GM18951 (cell line): ENCODE measurements around the gene FMNL2.

Experiments
- POLR2A ChIP-seq: IDR thresholded peaks from 4 replicates; pipeline ENCODE4 v1.6.1; 2011; ENCODE audit warnings: mild to moderate bottlenecking; ENCODE audit not compliant: insufficient read length, insufficient read depth; ENCODE audit errors: extremely low read depth
- in situ Hi-C: fragments of 300-500 bp; cut with MboI; formaldehyde crosslinking; loops from one replicate; pipeline ENCODE4 v1.12.0; 2022; ENCODE audit warnings: low sequenced_read_pairs, mixed read lengths, inconsistent platforms; ENCODE audit not compliant: unreplicated experiment

Gene FMNL2

DNA sequence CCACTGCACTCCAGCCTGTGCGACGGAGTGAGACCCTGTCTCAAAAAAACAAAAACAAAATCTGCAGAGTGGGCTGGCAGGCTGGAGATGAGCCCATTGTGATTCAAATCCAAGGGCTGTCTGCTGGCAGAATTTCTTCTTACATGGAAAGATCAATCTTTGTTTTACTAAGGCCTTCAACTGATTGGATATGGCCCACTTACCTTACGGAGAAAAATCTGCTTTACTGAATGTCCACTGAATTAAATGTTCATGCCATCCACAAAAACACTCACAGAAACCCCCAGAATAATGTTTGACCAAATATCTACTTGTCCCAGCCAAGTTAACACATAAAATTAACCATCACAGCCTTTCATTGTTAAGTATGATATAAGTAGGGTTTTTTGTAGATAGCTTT lies 8.3 kb upstream of the FMNL2 start:
- in situ Hi-C loops: no loop called here
- TF ChIP-seq POLR2A: no peak

DNA sequence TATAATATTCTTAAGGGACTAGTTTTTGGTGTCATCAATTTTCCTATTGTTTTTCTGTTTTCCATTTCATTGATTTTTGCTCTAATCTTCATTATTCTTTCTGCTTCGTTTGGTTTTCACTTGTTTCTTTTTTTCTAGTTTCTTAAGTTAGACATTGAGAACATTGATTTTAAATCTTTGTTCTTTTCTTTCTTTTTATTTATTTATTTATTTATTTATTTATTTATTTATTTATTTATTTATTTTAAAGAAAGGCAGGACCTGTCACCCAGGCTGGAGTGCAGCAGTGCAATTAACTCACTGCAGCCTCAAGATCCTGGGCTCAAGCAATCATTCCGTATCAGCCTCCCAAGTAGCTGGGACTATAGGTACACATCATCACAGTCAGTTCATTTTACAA lies 7.0 kb upstream of the FMNL2 start:
- no peak for TF ChIP-seq POLR2A
- in situ Hi-C loops: no loop called here

DNA sequence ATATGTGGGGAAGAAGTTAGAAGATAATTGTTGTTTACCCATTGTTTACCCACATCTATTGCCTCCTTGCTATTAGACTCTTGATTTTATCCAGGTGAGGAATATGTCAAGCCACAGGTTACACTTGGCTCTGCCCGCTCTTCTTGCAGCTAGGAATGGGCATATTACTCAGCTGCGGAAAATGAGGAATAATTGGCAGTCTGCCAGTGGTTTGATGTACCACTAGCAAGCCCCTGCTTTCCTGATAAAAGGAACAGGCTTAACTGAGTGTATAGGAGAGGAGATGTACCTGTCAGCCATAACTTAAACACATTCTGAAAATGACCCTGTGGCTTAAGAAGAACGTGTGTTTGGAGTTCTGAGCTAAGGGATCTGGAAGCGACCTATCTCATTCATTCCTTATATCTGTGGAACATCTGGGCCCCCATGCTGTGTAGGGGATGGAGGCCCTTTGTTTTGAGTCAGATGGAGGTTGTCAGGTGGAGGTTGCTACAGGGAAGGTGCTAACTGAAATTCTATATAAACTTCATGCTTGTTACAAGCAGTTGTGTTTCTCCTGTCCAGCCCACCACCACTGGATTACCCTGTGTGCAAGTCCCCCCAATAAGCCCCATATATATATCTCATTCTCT lies 4.6 kb upstream of the FMNL2 start:
- in situ Hi-C loops: no loop called here

DNA sequence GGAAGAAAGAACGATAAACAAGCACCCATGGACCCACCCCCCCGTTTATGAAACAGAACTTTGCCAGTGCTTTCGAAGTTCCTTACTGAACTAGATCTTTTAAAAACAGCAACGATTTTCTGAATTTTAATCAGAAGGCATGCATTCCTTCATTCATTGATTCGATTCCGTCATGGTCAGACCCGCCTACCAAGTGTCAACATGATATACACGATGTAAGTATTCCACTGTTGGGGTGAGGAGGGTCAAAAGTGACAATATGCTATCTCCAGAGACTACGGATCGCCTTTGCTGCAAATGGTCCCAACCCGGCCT lies 316 bp upstream of the FMNL2 start:
- no peak for TF ChIP-seq POLR2A
- in situ Hi-C loops: no loop called here

More for the DNA sequence above, 4.6 kb upstream of the FMNL2 start:
- TF ChIP-seq POLR2A: no peak

DNA sequence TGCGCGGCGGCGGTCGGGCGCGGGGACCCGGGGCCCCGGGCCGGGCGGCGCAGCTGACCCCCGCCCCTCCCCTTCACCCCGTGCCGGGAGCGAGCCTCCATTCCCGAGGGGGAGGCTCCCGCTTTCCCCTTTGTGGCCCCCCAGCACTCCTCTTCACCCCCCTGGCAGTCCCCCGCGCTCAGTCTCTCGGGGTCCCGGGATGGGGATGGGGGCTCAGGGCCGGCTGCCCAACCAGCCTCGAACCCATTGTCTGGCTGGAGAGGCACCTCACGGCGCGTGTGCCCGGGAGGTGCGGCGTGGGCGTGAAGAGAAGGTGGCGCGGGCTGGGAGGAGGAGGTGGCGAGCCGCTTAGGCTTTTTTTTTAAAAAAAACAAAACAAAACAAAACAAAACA lies 748 bp downstream of the FMNL2 start:
- no peak for TF ChIP-seq POLR2A
- in situ Hi-C loops: no loop called here

DNA sequence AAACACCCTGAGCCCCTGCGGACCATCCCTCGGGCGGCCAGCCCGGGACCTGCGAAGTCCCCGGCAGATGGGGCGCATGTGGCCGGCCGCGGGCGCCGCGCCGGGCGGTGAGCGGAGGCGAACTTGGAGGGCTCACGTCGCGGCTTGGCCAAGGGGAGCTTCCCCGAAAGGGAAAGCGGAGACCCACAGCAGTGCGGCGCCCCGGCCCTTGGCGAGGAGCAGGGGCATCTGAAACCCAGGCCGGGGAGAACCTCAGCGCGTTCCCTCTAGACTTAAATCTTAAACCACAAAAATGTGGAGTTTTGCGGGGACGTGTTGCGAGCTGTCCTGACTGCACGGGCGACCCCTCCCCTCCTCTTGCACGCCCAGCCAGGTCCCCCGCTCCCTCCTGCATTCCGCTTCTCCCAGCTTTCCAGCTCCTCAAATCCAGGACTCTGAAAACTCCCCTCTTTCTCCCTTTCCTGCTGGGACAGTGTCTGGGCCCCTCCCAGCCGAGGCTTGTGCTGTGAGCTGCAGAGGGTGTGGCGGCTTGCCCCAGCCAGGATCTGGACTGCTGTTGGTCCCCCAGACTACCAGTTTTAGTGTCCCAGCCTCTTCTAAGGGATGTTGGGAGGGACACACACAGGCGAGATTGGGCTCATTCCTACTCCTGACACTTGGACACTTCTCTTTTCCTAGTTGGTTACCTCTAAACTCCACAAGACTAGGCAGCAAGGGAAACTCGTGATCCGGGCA lies 1.3 kb downstream of the FMNL2 start:
- no peak for TF ChIP-seq POLR2A
- in situ Hi-C loops: no loop called here

DNA sequence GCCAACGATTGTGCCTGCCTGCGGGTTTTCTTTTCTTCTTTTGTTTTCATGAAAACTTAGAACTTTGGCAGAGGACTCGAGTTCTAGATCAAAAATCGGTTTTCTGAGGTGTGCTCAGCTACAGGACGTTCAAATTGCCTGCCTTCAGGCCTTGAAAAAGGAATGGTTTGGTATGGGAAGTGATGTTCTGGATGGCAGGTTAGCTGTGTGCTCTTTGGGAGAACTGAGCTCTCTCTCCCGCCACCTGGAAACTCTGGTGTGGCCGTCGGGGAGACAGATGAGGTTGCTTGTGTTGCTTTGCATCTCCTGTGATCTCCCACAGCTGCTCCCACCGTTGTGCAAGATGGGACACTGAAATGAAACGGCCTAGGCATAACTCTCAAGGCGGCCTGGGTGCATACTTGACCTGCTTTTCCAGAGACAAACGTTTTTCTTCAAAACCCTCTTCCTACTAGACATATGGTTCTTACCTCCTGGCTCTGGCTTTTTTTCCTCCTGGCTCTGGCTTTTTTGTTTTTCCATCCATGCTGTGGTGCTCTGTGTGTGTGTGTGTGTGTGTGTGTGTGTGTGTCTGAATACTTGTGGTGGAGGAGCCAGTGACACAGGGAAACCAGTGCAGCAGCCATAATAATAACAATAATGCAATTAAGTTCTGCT lies 2.0 kb downstream of the FMNL2 start:
- no peak for TF ChIP-seq POLR2A
- in situ Hi-C loops: no loop called here

DNA sequence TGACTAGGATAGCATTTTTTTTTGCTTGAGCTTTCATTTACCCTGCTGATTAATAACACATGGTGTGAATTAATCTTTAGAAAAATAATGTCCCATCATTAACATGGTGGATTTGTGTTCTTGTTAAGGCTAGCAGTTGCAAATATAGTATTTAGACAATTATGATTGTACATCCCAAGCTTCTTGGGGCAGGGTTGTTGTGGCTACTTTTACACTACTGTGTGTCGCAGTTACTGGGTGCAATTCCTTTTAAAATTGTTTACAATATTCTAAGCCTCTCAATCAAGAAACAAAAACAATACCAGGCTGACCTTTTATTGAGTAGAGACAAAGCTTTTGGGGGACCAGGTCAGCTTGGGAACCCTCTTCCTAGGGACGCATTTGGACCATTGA lies 2.5 kb downstream of the FMNL2 start:
- TF ChIP-seq POLR2A: no peak
- in situ Hi-C loops: no loop called here

DNA sequence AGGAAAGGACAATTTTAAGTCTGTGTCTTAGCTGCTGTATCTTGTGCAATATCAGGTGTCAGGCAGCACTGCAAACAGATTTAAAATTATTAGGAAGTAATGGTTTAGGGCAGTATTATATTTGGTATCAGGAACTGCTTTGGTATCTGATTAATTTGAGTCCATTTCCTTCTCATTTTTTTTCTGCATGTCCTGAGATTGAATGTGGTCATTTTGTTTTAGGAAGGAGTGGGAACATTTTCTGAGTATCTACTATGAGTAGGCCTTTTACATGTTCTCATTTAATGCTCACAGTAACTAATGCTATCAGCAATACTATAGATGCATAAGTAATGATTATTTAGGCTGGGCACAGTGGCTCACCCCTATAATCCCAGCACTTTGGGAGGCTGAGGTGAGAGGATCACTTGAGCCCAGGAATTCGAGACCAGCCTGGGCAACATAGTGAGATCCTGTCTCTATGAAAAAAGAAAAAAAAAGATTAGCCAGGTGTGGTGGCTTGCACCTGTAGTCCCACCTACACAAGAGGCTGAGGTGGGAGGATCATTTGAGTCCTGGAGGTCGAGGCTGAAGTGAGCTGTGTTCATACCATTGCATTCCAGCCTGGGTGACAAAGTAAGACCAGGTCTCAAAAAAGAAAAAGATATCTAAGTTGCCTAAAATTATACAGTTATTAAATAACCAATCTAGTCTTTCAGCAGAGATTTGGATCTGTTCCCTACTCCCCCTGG lies 4.7 kb downstream of the FMNL2 start:
- TF ChIP-seq POLR2A: no peak
- in situ Hi-C loops: no loop called here

DNA sequence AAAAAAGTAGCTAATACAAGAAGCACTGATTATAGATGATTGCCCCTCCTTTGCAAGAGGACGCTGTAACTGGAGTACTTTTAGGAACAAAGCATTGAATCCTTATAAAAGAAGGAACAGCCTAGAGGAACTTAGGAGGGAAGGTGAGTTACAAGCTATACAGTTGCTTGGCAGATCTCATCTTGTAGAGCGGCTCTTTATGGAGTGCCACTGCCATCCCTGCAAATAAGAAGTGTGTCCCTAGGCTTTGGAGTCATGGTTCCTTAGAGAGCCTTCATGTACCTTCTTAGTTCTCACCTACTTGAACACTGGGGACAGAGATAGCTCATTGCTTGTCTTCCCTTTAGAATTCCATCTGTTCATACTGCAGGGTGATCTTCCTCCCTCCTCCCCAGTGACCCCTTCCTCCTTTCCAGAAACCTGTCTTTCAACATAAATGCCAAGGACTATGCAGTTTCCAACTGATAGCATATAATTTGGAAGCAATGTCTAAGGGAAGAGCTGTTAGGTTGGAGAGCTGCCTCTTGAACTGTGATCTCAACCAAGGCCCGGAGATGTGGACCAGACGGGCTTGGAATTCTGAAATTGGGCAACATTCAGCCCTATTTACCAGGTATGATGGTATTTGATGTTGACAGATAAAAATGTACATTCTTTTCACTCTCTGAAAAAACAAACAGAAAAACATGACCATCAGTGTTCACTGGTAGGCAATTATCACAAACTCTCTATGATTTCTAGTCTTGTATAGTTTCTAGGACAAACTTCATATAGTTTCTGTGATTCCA lies 7.5 kb downstream of the FMNL2 start:
- TF ChIP-seq POLR2A: no peak
- in situ Hi-C loops: no loop called here

DNA sequence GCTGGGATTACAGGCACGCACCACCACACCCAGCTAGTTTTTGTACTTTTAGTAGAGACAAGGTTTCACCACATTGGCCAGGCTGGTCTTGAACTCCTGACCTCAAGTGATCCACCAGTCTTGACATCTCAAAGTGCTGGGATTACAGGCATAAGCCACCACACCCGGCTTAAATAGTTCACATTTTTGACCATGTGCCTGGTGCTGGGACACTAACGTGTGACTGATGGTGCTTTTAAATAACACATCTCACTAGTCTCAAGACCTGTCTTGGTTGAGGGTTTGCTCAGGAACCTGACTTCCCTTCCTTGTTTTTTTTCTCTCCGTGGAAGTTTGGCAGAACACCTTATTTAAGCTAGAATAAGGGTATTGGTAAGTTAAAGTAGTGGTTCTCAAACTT lies 8.5 kb downstream of the FMNL2 start:
- in situ Hi-C loops: no loop called here
- no peak for TF ChIP-seq POLR2A

DNA sequence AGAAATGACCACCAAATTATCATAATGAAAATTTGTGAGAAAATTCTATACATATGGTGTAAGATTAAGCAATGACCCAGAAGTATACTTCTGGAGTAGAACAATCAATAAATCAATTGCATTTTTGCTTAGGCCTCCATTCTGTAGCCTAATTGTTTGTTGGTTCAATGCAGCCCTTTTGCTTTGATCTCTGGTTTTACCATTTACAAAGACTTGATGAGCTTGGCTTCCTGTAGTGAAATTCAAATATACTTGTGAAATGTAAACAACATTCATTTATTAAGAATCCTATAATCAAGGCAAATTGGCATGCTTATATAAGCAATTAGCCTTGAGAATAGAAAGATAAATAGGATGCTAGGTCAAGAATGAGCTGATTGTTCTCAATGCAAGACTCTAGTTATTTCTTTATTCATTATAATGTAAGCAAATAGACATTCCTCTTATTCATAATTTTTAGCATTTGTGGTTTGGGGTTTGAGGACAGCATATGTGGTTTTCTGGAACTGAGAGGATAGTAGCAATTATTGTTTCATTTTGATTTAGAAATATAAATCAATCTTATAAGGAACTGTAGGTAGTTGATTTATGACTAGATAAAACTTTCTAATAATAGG lies 9.7 kb downstream of the FMNL2 start:
- no peak for TF ChIP-seq POLR2A
- in situ Hi-C loops: no loop called here
